Prostate gland (tissue), 2 donors: ENCODE results near the gene DNM1L.

ENCODE experiments used
- CTCF ChIP-seq, 4 experiments: fragments of 200-600 bp in 2 of 4; fragments of 450-650 bp in 2 of 4; sonication (generic) in 2 of 4; IDR thresholded peaks; 1 replicate in 3 of 4; 2 replicates in 1 of 4; pipeline ENCODE4 v1.5.1; 2016 to 2019; ENCODE audit warnings: antibody characterized with exemption in 4 of 4, mild to moderate bottlenecking in 2 of 4, moderate library complexity in 2 of 4
- POLR2A ChIP-seq: fragments of 450-650 bp; IDR thresholded peaks from one replicate; pipeline ENCODE4 v1.6.1; 2016; ENCODE audit warnings: antibody characterized with exemption, mild to moderate bottlenecking
- POLR2AphosphoS5 ChIP-seq: sonication (generic); formaldehyde crosslinking; IDR thresholded peaks from one replicate; pipeline ENCODE4 v1.6.1; 2017; ENCODE audit warnings: antibody characterized with exemption

- no peak for TF ChIP-seq CTCF (IDR thresholded peaks at IDR 0.05)
- TF ChIP-seq POLR2A, result no peak
- no peak for TF ChIP-seq POLR2AphosphoS5
Observed at GRCh38 chr12:32727237-32727636, 48.1 kb downstream of the DNM1L start.
